HTERT RPE-1 (cell line): ENCODE results near the gene TBL3.

Experiments
- in situ Hi-C: fragments of 300-500 bp; cut with MboI; formaldehyde crosslinking; loops from 4 replicates; pipeline ENCODE4 v1.14.3; 2020; ENCODE audit warnings: low sequenced_read_pairs

Gene TBL3

GRCh38 chr16:1981398-1981836 lies 9.6 kb downstream of the TBL3 start, which contains the start of gene NOXO1:
Gene NOXO1 (minus strand): TSS chr16:1981469. CDS start chr16:1981179, 290 bp downstream.
- in situ Hi-C loops, result no loop called here

- in situ Hi-C loops, result no loop called here
Observed at GRCh38 chr16:1982013-1982433, 10.2 kb downstream of the TBL3 start.

GRCh38 chr16:1982991-1983543 lies 11.2 kb downstream of the TBL3 start:
- in situ Hi-C loops, result no loop called here

- in situ Hi-C loops, result no loop called here
Observed at GRCh38 chr16:1983544-1984346, 11.9 kb downstream of the TBL3 start, which contains the start of gene GFER. Gene GFER (plus strand): TSS chr16:1984193. CDS start chr16:1984219, 26 bp downstream.

GRCh38 chr16:1984347-1985225 lies 12.7 kb downstream of the TBL3 start:
- in situ Hi-C loops, result no loop called here

GRCh38 chr16:1985466-1986150 lies 13.8 kb downstream of the TBL3 start:
- in situ Hi-C loops, result no loop called here

- in situ Hi-C loops, result no loop called here
Observed at GRCh38 chr16:1987198-1987597, 15.3 kb downstream of the TBL3 start.

GRCh38 chr16:1989209-1990100 lies 17.6 kb downstream of the TBL3 start, which contains the start of gene SYNGR3:
Gene SYNGR3 (plus strand): TSS chr16:1989970. CDS start chr16:1990103, 133 bp downstream.
- in situ Hi-C loops, result no loop called here

- in situ Hi-C loops, result no loop called here
Observed at GRCh38 chr16:1990101-1990350, 18.2 kb downstream of the TBL3 start.

GRCh38 chr16:1990351-1991134 lies 18.7 kb downstream of the TBL3 start:
- in situ Hi-C loops, result no loop called here

GRCh38 chr16:1991135-1991551 lies 19.3 kb downstream of the TBL3 start:
- in situ Hi-C loops, result no loop called here

- in situ Hi-C loops, result no loop called here
Observed at GRCh38 chr16:1991588-1991947, 19.7 kb downstream of the TBL3 start.

GRCh38 chr16:1991948-1992703 lies 20.3 kb downstream of the TBL3 start:
- in situ Hi-C loops, result no loop called here

- in situ Hi-C loops, result no loop called here
Observed at GRCh38 chr16:1992704-1993317, 21.0 kb downstream of the TBL3 start.

GRCh38 chr16:1993731-1994131 lies 21.9 kb downstream of the TBL3 start:
- in situ Hi-C loops, result no loop called here

GRCh38 chr16:1997494-1998359 lies 25.9 kb downstream of the TBL3 start:
- in situ Hi-C loops, result no loop called here

GRCh38 chr16:1998360-1998835 lies 26.5 kb downstream of the TBL3 start:
- in situ Hi-C loops, result no loop called here
